Thoracic aorta (tissue), 2 donors: ENCODE measurements around the gene IGF2. TPM values are rescaled to one million over a fixed set of nuclear protein-coding genes. Genes with fewer than 3 reads are reported as not detected.

Source experiments
- ATAC-seq: fragments of 150-250 bp; one replicate; pipeline ENCODE4 v1.8.0; 2017; ENCODE audit warnings: low read depth; ENCODE audit not compliant: insufficient number of reproducible peaks, low FRiP score
- DNase-seq: peaks from one replicate; pipeline ENCODE4 v3.0.0-alpha.2; 2020; ENCODE audit warnings: low spot score
- H3K27ac ChIP-seq, 2 donors: fragments of 200-600 bp; sonication (generic); 1 replicate in 1 of 2; 2 replicates in 1 of 2; pipeline ENCODE4 v1.5.1; 2016; ENCODE audit warnings: mild to moderate bottlenecking in 2 of 2, moderate library complexity in 2 of 2
- H3K27me3 ChIP-seq: fragments of 200-600 bp; sonication (generic); replicated peaks from 2 replicates; pipeline ENCODE4 v1.6.0; 2016; ENCODE audit warnings: mild to moderate bottlenecking; ENCODE audit not compliant: insufficient read depth
- H3K36me3 ChIP-seq: fragments of 200-600 bp; sonication (generic); one replicate; pipeline ENCODE4 v1.5.1; 2016
- H3K4me1 ChIP-seq, 2 donors: fragments of 200-600 bp; sonication (generic); 1 replicate in 1 of 2; 2 replicates in 1 of 2; pipeline versions ENCODE4 v1.5.1 to v1.6.0; 2016; ENCODE audit warnings: low read depth in 2 of 2, mild to moderate bottlenecking in 1 of 2; ENCODE audit not compliant: control insufficient read depth in 1 of 2
- H3K4me3 ChIP-seq: fragments of 200-600 bp; sonication (generic); 2 replicates; pipeline ENCODE4 v1.5.1; 2016; ENCODE audit warnings: mild to moderate bottlenecking
- H3K9me3 ChIP-seq: fragments of 200-600 bp; sonication (generic); 2 replicates; pipeline ENCODE4 v1.5.1; 2016
- total RNA-seq, 2 donors: library from RNA; depleted of rRNA; stranded (reverse); fragments of >200 nt; gene quantifications; one replicate each; pipeline versions ENCODE4 v1.1.0 to v1.2.3, GENCODE V29; 2016
- TF ChIP-seq, protein P1 (sequence below): fragments of 200-600 bp; sonication (generic); IDR thresholded peaks from one replicate; pipeline ENCODE4 v1.5.1; 2019; ENCODE audit warnings: antibody characterized with exemption

The IGF2 gene
- total RNA-seq, 2 donors from 2014 or later: 31.7 to 39.4 TPM

DNA sequence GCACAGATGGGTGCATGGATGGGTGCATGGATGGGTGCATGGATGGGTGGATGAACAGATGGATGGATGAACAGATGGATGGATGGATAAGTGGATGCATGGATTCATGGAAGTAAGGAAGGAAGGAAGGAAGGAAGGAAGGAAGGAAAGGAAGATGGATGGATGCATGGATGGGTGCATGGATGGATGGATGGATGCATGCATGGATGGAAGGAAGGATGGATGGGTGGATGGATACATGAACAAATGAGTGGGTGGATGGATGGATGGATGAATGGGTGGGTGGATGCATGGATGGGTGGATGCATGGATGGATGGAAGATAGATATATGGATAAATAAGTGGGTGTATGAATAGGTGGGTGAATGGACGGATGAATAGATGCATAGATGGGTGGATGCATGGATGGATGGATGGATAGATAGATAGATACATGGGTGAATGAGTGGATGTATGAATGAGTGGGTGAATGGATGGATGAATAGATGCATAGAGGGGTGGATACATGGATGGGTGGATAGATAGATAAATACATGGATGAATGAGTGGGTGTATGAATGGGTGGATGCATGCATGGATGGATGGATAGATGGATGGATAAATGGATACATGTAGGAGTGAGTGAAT, 32.5 kb downstream of the IGF2 start:
- H3K36me3 ChIP-seq: no peaks in the 10 kb centered on the region
- no peak for ATAC-seq
- no peaks in the 10 kb centered on the region for H3K27me3 ChIP-seq
- TF ChIP-seq, protein P1, sequence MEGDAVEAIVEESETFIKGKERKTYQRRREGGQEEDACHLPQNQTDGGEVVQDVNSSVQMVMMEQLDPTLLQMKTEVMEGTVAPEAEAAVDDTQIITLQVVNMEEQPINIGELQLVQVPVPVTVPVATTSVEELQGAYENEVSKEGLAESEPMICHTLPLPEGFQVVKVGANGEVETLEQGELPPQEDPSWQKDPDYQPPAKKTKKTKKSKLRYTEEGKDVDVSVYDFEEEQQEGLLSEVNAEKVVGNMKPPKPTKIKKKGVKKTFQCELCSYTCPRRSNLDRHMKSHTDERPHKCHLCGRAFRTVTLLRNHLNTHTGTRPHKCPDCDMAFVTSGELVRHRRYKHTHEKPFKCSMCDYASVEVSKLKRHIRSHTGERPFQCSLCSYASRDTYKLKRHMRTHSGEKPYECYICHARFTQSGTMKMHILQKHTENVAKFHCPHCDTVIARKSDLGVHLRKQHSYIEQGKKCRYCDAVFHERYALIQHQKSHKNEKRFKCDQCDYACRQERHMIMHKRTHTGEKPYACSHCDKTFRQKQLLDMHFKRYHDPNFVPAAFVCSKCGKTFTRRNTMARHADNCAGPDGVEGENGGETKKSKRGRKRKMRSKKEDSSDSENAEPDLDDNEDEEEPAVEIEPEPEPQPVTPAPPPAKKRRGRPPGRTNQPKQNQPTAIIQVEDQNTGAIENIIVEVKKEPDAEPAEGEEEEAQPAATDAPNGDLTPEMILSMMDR: no peak
- no peak overlapping the region for H3K4me3 ChIP-seq
- H3K27ac ChIP-seq: no peak overlapping the region
- no peak for DNase-seq
- no peaks in the 10 kb centered on the region for H3K4me1 ChIP-seq
- H3K9me3 ChIP-seq: no peaks in the 10 kb centered on the region

- ATAC-seq: no peak
- Histone ChIP-seq H3K9me3 (no peaks in the 10 kb centered on the region), H3K36me3 (no peaks in the 10 kb centered on the region), H3K27ac (no peak overlapping the region), H3K4me3 (no peak overlapping the region), H3K4me1 (no peaks in the 10 kb centered on the region), H3K27me3 (no peaks in the 10 kb centered on the region)
- DNase-seq: no peak
- TF ChIP-seq, protein P1: no peak
Measured at GRCh38 chr11:2105511-2105910, 33.7 kb downstream of the IGF2 start.

- ATAC-seq: no peak
- Histone ChIP-seq H3K27ac (no peak overlapping the region), H3K4me1 (no peaks in the 10 kb centered on the region), H3K27me3 (no peaks in the 10 kb centered on the region), H3K9me3 (no peaks in the 10 kb centered on the region), H3K4me3 (no peak overlapping the region), H3K36me3 (no peaks in the 10 kb centered on the region)
- TF ChIP-seq, protein P1: no peak
- DNase-seq: no peak
Measured at GRCh38 chr11:2104524-2105440, 34.4 kb downstream of the IGF2 start.

DNA sequence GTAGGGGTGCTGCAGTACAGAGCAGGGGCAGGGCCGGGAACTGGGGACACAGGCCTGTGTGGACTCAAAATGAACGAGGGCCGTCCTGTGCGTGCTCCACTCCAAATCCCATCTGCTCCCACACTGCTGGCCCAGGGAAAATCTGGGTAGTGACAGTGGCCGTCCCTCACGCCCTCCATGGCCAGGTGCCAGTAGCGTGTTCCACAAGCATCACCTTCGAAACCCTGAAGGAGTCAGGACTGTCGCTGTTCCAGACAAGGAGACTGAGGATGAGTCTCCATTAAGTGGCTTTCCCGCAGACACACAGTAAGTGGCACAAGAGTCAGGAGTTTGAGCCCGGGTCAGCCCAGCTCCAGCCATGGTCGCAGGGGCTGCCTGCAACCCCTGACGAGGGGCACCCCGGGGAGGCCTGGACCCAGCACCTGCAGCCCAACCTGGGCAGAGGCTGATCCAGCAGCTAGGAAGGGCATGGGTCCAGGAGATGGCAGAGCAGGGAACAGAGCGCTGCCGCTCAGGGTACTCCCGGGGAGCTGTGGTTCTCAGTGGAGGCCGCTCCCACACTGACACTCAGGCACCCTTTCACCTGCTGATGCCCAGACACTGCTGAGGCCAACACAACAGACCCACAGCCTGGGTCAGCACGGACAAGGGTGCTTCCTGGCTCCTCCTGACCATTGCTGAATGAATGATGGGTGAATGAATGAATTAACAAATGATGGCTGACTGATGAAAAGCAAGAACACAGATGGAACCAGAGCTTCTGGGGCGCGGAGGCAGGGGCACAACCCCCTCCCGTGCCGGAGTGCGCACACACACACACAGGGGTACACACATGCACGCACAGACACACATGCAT, 35.3 kb downstream of the IGF2 start:
- DNase-seq: no peak

More for the DNA sequence above, 35.3 kb downstream of the IGF2 start:
- H3K4me3 ChIP-seq: no peak overlapping the region
- no peaks in the 10 kb centered on the region for H3K4me1 ChIP-seq
- no peak for ATAC-seq
- TF ChIP-seq, protein P1: no peak
- no peaks in the 10 kb centered on the region for H3K36me3 ChIP-seq
- no peaks in the 10 kb centered on the region for H3K27me3 ChIP-seq
- H3K27ac ChIP-seq: no peak overlapping the region
- no peaks in the 10 kb centered on the region for H3K9me3 ChIP-seq
